GM18502 (cell line): ENCODE data around the gene OR2AT4.

ENCODE experiments used
- ATAC-seq: cut with Tn5 transposase; IDR thresholded peaks from one replicate; pipeline ENCODE4 v1.9.1; 2021; ENCODE audit warnings: mild to moderate bottlenecking; ENCODE audit not compliant: unreplicated experiment, poor library complexity

Gene OR2AT4

GRCh38 chr11:75033916-75034315 is 62.8 kb downstream of the OR2AT4 start:
- no peak for ATAC-seq

GRCh38 chr11:75032550-75032935 is 64.1 kb downstream of the OR2AT4 start:
- no peak for ATAC-seq

DNA sequence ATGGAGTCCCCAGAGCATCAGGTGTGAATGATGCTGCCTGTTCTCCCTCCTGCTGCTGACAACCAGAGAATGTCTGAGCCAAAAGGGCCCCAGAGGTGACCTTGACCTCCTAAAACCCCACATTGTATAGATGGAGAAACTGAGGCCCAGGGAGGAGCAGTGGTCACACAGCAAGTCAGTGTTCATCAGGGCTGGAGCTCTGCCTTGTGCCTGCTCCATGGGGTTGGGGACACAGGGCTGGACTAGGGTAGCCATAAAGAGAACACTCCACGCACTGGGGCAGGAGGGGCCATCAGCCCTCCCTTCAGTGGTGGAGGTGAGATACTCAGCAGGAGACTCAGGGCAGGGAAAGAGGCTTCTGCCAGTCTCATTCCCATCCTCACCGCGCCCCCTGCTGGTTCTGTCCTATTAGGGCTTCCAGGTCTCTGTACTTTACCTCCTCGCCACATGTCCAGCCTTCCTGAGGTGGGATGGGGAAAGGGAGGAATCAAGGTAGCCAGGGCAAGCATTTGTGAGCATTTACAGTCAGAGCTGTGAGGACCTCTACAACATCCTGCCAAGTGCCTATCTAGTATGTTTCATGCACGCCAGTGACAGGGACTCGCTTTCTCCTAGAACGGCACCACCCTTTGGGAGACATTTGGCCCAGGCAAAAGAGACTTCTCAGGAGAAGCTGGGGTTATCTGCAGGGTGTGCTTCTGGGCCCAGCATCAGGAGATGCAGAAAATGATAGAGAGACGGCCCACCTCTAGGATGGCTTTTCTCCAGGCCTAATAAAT is 64.7 kb downstream of the OR2AT4 start:
- ATAC-seq: no peak
